GM23338 (cell line): Measurements from ENCODE around the gene P4HA1.

Experiments used
- CREB1 ChIP-seq: fragments of 250-450 bp; sonication (Bioruptor Pico); IDR thresholded peaks from 2 replicates; pipeline ENCODE4 v1.5.0; 2020; ENCODE audit warnings: low read depth, mild to moderate bottlenecking, moderate library complexity
- EZH2 ChIP-seq: fragments of 200-600 bp; sonication (generic); IDR thresholded peaks from one replicate; pipeline ENCODE4 v1.8.0; 2017; ENCODE audit warnings: antibody characterized with exemption, mild to moderate bottlenecking, low read depth; ENCODE audit not compliant: unreplicated experiment
- EZH2phosphoT487 ChIP-seq: fragments of 200-600 bp; sonication (generic); IDR thresholded peaks from one replicate; pipeline ENCODE4 v1.8.1; 2018; ENCODE audit warnings: antibody characterized with exemption; ENCODE audit not compliant: unreplicated experiment
- NANOG ChIP-seq: IDR thresholded peaks from 2 replicates; pipeline ENCODE4 v1.6.1; 2016; ENCODE audit warnings: antibody characterized with exemption, borderline replicate concordance
- POLR2AphosphoS5 ChIP-seq: IDR thresholded peaks from 2 replicates; pipeline ENCODE4 v1.6.1; 2016; ENCODE audit warnings: antibody characterized with exemption, low read depth
- STAT1 ChIP-seq: IDR thresholded peaks from one replicate; pipeline ENCODE4 v1.6.1; 2016; ENCODE audit warnings: antibody characterized with exemption; ENCODE audit not compliant: unreplicated experiment
- ZNF114 ChIP-seq: fragments of 250-450 bp; sonication (Bioruptor Pico); IDR thresholded peaks from 2 replicates; pipeline ENCODE4 v1.5.0; 2020; ENCODE audit warnings: mild to moderate bottlenecking, moderate library complexity
- TF ChIP-seq, protein P1 (sequence below), 2 experiments: fragments of 200-600 bp in 1 of 2; sonication (generic) in 1 of 2; conservative IDR thresholded peaks; 2 replicates each; pipeline versions ENCODE4 v1.5.1 to v1.6.1; 2016 to 2017; ENCODE audit warnings: antibody characterized with exemption in 2 of 2, low read depth in 2 of 2, mild to moderate bottlenecking in 2 of 2, moderate library complexity in 1 of 2
- TF ChIP-seq, protein P2 (sequence below): IDR thresholded peaks from one replicate; pipeline ENCODE4 v1.6.1; 2018; ENCODE audit warnings: antibody characterized with exemption; ENCODE audit not compliant: unreplicated experiment

DNA sequence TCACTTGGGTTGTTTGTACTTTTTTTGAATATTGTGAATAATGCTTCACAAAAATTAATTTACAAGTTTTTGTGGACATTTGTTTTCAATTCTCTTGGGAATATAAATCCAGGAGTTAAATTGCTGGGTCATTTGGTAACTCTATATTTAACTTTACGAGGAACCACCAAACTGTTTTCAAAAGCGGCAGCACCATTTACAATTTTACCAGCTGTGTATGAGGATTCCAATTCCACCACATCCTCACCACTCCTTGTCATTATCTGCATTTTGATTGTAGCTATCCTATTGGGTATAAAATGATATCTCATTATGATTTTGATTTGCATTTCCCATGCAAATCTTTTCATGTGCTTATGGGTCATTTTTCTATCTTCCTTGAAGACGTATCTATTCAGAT, 9.6 kb upstream of the P4HA1 start:
- TF ChIP-seq CREB1 (CRISPR knock-in tag) (no peak), STAT1 (no peak), EZH2 (no peak), EZH2phosphoT487 (no peak), POLR2AphosphoS5 (no peak), NANOG (no peak), ZNF114 (no peak)
- TF ChIP-seq, protein P1, sequence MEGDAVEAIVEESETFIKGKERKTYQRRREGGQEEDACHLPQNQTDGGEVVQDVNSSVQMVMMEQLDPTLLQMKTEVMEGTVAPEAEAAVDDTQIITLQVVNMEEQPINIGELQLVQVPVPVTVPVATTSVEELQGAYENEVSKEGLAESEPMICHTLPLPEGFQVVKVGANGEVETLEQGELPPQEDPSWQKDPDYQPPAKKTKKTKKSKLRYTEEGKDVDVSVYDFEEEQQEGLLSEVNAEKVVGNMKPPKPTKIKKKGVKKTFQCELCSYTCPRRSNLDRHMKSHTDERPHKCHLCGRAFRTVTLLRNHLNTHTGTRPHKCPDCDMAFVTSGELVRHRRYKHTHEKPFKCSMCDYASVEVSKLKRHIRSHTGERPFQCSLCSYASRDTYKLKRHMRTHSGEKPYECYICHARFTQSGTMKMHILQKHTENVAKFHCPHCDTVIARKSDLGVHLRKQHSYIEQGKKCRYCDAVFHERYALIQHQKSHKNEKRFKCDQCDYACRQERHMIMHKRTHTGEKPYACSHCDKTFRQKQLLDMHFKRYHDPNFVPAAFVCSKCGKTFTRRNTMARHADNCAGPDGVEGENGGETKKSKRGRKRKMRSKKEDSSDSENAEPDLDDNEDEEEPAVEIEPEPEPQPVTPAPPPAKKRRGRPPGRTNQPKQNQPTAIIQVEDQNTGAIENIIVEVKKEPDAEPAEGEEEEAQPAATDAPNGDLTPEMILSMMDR (conservative IDR thresholded peaks at IDR 0.05; ENCODE audit: low read depth in 2 of 2) = no peak
- TF ChIP-seq, protein P2, sequence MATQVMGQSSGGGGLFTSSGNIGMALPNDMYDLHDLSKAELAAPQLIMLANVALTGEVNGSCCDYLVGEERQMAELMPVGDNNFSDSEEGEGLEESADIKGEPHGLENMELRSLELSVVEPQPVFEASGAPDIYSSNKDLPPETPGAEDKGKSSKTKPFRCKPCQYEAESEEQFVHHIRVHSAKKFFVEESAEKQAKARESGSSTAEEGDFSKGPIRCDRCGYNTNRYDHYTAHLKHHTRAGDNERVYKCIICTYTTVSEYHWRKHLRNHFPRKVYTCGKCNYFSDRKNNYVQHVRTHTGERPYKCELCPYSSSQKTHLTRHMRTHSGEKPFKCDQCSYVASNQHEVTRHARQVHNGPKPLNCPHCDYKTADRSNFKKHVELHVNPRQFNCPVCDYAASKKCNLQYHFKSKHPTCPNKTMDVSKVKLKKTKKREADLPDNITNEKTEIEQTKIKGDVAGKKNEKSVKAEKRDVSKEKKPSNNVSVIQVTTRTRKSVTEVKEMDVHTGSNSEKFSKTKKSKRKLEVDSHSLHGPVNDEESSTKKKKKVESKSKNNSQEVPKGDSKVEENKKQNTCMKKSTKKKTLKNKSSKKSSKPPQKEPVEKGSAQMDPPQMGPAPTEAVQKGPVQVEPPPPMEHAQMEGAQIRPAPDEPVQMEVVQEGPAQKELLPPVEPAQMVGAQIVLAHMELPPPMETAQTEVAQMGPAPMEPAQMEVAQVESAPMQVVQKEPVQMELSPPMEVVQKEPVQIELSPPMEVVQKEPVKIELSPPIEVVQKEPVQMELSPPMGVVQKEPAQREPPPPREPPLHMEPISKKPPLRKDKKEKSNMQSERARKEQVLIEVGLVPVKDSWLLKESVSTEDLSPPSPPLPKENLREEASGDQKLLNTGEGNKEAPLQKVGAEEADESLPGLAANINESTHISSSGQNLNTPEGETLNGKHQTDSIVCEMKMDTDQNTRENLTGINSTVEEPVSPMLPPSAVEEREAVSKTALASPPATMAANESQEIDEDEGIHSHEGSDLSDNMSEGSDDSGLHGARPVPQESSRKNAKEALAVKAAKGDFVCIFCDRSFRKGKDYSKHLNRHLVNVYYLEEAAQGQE = no peak
